ENCODE measurements around the gene NANOG.

DNA sequence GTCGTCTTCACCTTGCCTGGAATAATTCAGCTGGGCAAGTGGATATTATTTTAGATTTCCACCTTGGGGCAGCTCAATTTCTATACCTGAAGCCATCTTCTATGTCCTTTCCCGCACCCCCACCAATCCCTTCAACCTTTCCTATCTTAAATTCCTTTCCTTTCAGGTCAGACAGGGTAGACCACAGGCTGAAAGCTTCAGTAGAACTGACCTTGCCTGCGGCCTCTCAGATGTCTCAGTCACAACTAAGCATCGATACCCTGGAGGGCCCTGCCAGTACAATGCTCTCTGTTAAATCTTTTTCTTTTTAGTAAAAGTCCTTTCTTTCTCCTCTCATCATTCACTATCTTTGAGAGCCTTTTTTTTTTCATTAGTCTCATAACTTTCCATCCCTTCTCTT is 44.6 kb downstream of the NANOG start:
- TF ChIP-seq, protein P1, sequence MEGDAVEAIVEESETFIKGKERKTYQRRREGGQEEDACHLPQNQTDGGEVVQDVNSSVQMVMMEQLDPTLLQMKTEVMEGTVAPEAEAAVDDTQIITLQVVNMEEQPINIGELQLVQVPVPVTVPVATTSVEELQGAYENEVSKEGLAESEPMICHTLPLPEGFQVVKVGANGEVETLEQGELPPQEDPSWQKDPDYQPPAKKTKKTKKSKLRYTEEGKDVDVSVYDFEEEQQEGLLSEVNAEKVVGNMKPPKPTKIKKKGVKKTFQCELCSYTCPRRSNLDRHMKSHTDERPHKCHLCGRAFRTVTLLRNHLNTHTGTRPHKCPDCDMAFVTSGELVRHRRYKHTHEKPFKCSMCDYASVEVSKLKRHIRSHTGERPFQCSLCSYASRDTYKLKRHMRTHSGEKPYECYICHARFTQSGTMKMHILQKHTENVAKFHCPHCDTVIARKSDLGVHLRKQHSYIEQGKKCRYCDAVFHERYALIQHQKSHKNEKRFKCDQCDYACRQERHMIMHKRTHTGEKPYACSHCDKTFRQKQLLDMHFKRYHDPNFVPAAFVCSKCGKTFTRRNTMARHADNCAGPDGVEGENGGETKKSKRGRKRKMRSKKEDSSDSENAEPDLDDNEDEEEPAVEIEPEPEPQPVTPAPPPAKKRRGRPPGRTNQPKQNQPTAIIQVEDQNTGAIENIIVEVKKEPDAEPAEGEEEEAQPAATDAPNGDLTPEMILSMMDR (conservative IDR thresholded peaks at IDR 0.05), result no peak
- TF ChIP-seq ZFX (IDR thresholded peaks at IDR 0.05), result no peak
